T-helper 2 cell (primary cell): ENCODE measurements around the gene SMIM14.
"Not testable (repeated sequence)": the region's sequence is repeated elsewhere in the genome, so short reads cannot be mapped to it uniquely, and the experiment has no call there.

Experiments used
- DNase-seq, 5 experiments: peaks; one replicate each; pipeline versions ENCODE4 v3.0.0 to v3.0.0-alpha.2; 2012 to 2022

SMIM14 gene

GRCh38 chr4:39596971-39597370, 41.7 kb downstream of the SMIM14 start:
- no peak for DNase-seq

- peak in 1 of 5 experiments; percentile 7 for DNase-seq
These were observed 47.4 kb downstream of the SMIM14 start for GRCh38 chr4:39591290-39591689.

- DNase-seq = no peak
These were observed 50.8 kb downstream of the SMIM14 start for GRCh38 chr4:39587881-39588280.

GRCh38 chr4:39574946-39575345, 63.7 kb downstream of the SMIM14 start:
- DNase-seq = no peak

- DNase-seq = no peak
These were observed 67.2 kb downstream of the SMIM14 start for GRCh38 chr4:39571504-39571903.

GRCh38 chr4:39571054-39571453, 67.6 kb downstream of the SMIM14 start:
- no peak for DNase-seq

GRCh38 chr4:39569209-39569608, 69.5 kb downstream of the SMIM14 start:
- no peak for DNase-seq

- DNase-seq = peak in 1 of 5 experiments; percentile 22
These were observed 69.9 kb downstream of the SMIM14 start for GRCh38 chr4:39568805-39569204.

GRCh38 chr4:39565878-39566600, 72.6 kb downstream of the SMIM14 start:
- DNase-seq = no peak

- DNase-seq = no peak
These were observed 75.3 kb downstream of the SMIM14 start for GRCh38 chr4:39563346-39563847.

- DNase-seq = no peak
These were observed 75.9 kb downstream of the SMIM14 start for GRCh38 chr4:39562792-39563191.

GRCh38 chr4:39559626-39560025, 79.0 kb downstream of the SMIM14 start:
- DNase-seq = no peak

GRCh38 chr4:39555472-39555871, 83.2 kb downstream of the SMIM14 start:
- no peak for DNase-seq

- DNase-seq = no peak
These were observed 90.1 kb downstream of the SMIM14 start for GRCh38 chr4:39548425-39549067.

GRCh38 chr4:39544580-39545315, 93.9 kb downstream of the SMIM14 start:
- no peak for DNase-seq

GRCh38 chr4:39544080-39544479, 94.6 kb downstream of the SMIM14 start:
- not testable (repeated sequence) for DNase-seq

GRCh38 chr4:39543034-39543433, 95.6 kb downstream of the SMIM14 start:
- DNase-seq = no peak

- DNase-seq = no peak
These were observed 96.1 kb downstream of the SMIM14 start for GRCh38 chr4:39542611-39543012.

- DNase-seq = no peak
These were observed 96.6 kb downstream of the SMIM14 start for GRCh38 chr4:39541987-39542610.

- DNase-seq = no peak
These were observed 99.5 kb downstream of the SMIM14 start for GRCh38 chr4:39539089-39539611.

- DNase-seq = no peak
These were observed 105.1 kb downstream of the SMIM14 start for GRCh38 chr4:39533541-39533940.

- not testable (repeated sequence) for DNase-seq
These were observed 106.4 kb downstream of the SMIM14 start for GRCh38 chr4:39532237-39532636.

- no peak for DNase-seq
These were observed 108.0 kb downstream of the SMIM14 start for GRCh38 chr4:39530682-39531081.
